ENCODE data around the gene TMPRSS11B. TPM values are rescaled to one million over a fixed set of nuclear protein-coding genes. Genes with fewer than 3 reads are reported as not detected.

Gene TMPRSS11B
- total RNA-seq, 4 donors from 2014 or later: 0.21 TPM; not detected in 3

GRCh38 chr4:68176904-68177303 is 68.6 kb downstream of the TMPRSS11B start:
- Histone ChIP-seq H3K4me3 (no peak overlapping the region), H3K4me1 (no peaks in the 10 kb centered on the region), H3K27me3 (no peaks in the 10 kb centered on the region), H3K36me3 (no peaks in the 10 kb centered on the region), H3K27ac (no peak overlapping the region), H3K9me3 (no peaks in the 10 kb centered on the region)
- TF ChIP-seq POLR2A (IDR thresholded peaks at IDR 0.05) (no peak), CTCF (IDR thresholded peaks at IDR 0.05) (no peak)
- no peak for DNase-seq
- intact Hi-C loops (cut with DNase I; ENCODE audit: low total_unique reads): no loop called here

Other genes with a start within 250 kb of the TMPRSS11B start
- gene TMPRSS11F, start 115.8 kb downstream of the TMPRSS11B start, total RNA-seq: not detected
- gene YTHDC1, start 104.4 kb upstream of the TMPRSS11B start, total RNA-seq: 100 to 1,000 TPM in 1 of 4 donors, 10 to 100 TPM in 3; 16.4 to 104 (median 71.3) TPM
- not detected for gene TMPRSS11E, start 201.8 kb upstream of the TMPRSS11B start, total RNA-seq